Inflammatory macrophage treated with lipopolysaccharide for 4 hours (primary cell): ENCODE data around the gene PHAX.
A peak's percentile ranks its signal among the peaks of the same experiment; 100 is the strongest.
"Not testable (repeated sequence)": the region's sequence is repeated elsewhere in the genome, so short reads cannot be mapped to it uniquely, and the experiment has no call there.

Source experiments
- DNase-seq: peaks from one replicate; pipeline ENCODE4 v3.0.0-alpha.2; 2020

The PHAX gene

DNA sequence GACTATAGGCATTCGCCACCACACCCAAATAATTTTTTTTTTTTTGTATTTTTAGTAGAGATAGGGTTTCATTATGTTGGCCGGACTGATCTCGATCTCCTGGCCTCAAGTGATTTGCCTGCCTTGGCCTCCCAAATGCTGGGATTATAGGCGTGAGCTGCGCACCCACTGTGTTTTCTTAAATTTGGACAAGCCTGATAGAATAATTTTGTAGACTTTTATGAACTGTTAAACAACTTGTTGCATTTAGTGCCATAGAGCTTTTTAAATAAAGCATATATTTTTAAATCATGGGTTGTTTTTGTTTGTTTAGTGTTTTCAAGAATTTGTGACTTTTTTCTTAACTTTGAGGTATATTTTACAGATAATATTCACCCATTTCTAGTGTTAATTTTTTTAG is 4.8 kb downstream of the PHAX start:
- no peak for DNase-seq

DNA sequence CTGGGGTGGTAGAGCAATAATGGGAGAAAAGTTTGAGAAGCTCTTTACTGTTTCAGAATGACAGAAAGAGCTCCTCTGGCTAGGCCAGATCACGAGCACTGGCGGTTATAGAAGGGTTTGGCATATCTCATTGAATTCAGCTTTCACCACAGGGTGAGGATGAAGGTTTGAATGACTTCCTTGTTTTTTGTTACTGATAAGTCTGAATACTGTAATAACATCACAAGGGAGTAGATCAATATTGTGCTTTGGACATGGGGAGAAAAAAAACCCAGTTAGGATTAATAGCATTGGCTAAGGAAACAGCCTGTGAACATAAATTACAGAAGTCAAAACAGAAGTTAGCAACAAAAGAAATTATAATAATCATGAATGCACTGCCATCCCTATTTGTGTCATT is 9.4 kb downstream of the PHAX start:
- no peak for DNase-seq

DNA sequence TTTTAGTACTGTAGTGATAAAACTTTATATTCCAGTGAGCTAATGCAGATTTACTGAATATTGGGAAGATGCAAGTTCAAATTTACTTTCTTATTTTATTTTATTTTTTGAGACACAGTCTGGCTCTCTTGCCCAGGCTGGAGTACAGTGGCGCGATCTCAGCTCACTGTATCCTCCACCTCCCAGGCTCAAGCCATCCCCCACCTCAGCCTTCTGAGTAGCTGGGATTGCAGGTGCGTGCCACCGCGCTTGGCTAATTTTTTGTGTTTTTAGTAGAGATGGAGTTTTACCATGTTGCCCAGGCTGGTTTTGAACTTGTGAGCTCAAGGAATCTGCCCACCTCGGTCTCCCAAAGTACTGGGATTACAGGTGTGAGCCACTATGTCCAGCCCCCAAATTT is 9.9 kb downstream of the PHAX start:
- DNase-seq = no peak

DNA sequence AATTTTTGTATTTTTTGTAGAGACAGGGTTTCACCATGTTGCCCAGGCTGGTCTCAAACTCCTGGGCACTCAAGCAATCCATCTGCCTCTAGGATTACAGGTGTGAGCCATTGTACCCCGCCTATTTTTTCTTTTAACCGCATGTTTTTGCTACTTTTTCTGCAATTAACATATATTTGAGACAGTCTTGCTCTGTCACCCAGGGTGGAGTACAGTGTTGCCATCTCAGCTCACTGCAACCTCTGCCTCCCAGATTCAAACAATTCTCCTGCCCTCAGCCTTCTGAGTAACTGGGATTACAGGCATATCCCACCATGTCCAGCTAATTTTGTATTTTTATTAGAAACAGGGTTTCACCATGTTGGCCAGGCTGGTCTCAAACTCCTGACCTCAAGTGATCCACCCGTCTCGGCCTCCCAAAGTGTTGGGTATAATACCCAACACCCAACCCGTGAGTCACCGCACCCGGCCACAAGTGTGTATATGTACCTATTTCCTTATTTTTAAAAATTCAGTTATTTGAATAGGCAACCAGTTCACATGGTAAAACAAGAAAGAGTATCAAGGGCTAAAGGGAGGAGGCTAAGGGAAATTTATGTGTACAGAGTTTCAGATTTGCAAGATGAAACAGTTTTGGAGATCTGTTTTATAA is 13.3 kb downstream of the PHAX start:
- DNase-seq = no peak

DNA sequence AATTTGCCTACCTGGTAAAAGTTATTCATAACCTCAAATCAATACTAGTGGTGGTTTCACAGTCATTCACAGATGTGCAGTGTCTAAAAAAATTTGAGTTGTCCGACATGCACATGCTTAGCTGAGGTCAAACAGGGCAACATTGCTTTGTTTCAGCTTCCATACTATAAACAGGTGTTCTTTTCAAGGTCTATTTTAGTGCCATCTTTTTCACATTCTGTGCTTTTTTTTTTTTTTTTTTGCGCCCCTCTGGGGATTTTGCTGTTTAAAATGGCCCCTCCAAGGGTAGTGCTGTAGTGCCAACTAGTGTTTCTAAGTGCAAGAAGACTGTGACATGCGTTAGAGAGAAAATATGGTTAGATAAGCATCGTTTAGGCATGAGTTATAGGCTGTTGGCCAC is 14.5 kb downstream of the PHAX start:
- DNase-seq = no peak

DNA sequence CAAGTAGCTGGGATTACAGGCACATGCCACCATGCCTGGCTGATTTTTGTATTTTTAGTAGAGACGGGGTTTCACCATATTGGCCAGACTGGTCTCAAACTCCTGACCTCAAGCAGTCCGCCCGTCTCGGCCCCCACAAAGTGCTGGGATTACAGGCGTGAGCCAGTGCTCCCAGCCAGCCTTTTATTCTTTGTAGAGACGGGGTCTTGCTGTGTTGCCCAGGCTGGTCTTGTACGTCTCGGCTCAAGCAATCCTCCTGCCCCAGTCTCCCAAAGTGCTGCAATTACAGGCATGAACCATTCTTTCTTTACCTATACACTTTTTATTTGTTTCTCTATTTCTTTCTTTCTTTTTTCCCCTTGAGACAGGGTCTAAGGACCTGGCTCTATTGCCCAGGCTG is 16.9 kb downstream of the PHAX start:
- not testable (repeated sequence) for DNase-seq

DNA sequence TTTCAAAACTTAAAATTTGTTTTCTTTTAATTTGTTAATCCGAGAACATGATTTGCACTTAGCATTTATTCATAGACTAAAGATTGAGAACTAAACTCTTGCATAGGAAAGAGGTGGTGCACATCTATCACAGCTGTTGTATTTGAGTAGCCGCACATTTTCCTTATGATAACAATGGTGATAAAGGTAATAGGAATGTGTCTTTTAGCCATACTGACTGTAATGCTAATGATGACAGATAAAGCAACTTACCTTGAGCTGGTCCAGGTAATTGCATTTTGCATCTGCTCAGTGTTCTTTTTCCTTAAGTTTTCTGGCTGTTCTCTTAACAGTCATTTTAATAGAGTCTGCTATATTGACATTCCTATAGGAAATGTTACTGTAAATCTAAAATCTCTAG is 19.0 kb downstream of the PHAX start:
- DNase-seq = no peak

DNA sequence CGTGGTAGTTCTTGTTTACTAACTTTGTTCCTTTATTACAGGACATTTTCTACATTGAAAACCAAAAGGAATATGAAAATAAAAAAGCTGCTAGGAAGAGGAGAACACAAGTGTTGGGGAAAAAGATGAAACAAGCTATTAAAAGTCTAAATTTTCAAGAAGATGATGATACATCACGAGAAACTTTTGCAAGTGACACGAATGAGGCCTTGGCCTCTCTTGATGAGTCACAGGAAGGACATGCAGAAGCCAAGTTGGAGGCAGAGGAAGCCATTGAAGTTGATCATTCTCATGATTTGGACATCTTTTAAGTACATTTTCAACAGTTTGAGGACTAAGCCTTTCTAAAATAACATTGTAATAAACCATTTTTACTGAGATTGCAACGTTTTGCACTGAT is 23.8 kb downstream of the PHAX start:
- peak; percentile 84 for DNase-seq

DNA sequence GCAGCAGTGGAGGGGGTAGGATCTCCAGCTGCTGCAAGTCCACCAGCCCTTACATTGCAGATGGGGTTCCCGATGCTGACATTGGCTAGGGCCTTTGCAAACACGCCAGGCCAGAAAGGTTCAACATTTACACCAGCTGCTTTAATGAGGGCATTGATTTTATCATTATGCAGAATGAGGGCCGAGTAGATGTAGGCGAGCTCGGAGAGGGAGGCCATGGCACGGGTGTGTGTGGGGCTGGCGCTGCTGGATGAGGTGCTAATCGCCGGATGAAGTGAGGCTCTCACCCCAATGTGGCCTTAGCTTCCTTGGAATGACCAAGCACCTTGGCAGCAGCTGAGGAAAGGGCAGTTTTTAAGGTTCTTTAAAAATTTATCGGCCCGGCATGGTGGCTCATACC is 27.4 kb downstream of the PHAX start:
- no peak for DNase-seq

DNA sequence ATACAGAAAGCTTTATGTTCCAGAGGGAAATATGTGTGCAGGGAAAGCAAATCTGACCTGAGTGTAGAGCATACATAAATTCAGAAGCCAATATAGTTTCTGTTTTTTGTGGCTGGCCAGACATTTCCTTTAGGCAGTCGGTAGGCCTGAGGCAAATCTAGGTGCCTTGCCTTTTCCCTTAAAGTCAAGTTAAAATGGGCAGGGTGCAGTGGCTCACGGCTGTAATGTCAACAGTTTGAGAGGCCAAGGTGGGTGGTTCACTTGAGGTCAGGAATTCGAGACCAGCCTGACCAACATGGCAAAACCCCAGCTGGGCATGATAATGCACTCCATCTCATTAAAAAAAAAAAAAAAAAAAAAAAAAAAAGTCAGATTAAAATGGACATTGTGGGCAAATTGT is 31.2 kb downstream of the PHAX start:
- no peak for DNase-seq

DNA sequence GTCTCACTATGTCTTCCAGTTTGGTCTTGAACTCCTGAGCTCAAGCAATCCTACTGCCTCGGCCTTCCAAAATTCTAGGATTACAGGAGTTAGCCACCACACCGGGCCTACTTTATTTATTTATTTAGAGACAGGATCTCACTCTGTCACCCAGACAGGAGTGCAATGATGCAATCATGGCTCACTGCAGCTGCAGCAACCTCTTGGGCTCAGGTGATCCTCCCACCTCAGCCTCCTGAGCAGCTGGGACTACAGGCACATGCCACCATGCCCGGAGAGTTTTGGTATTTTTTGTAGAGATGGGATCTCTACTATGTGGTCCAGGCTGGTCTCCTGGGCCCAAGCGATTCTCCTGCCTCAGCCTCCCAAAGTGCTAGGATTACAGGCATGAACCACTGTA is 32.8 kb downstream of the PHAX start:
- DNase-seq = no peak

DNA sequence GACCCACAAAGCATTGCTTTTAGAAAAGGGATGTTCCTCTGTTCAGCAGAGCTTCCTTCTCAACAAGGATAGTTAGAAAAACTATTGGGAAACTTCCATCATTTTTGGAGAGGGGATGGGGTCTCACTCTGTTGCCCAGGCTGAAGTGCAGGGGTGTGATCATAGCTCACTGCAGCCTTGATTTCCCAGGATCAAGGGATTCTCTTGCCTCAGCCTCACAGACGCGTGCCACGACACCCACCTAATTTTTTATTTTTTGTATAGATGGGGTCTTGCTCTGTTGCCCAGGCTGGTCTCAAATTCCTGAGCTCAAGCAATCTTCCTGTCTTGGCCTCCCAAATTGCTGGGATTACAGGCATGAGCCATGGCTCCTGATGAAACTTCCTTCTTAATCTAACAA is 34.8 kb downstream of the PHAX start:
- no peak for DNase-seq

DNA sequence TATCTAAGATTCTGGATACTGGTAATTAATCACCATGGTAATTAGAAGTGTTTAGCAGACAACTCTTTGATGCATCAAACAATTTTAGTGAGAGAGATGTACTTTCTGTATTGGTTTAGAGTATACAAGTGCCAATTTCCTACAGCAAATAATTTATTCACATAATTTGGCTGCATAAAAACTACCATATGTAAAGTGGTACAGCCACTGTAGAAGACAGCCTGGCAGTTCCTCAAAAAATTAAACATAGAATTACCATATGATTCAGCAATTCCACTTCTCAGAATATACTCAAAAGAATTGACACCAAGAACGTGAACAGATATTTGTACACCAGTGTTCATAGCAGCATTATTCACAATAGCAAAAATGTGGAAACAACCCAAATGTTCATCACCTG is 36.2 kb downstream of the PHAX start:
- DNase-seq = peak; percentile 24

DNA sequence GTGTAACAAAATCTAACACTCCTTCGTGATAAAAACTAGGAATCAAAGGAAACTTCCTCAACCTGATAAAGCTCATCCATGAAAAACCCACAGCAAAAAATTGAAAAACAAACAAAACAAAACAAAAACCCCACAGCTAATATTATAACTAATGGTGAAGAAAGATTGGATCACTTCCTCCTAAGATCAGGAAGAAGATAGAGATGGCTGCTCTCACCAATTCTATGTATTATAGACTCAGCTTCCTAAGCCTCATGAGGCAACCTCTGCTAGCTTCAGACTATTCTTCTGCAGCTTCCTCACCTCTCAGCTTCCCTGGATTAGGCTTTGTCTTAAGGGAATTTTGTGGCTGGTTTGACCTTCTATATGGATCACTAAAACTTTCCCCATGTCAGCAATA is 40.1 kb downstream of the PHAX start:
- DNase-seq = peak; percentile 58

DNA sequence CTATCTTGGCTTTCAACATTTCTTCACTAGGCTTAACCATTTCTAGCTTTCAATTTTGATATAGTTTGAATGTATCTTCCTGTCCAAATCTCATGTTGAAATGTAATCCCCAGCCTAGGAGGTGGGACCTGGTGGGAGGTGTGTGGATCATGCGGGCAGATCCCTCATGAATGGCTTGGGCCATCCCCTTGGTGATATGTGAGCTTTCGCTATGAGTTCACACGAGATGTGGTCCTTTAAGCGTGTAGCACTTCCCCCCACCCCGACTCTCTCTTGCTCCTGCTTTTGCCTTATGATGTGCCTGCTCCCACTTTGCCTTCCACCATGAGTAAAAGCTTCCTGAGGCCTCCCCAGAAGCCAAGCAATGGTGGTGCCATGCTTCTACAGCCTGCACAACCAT is 40.6 kb downstream of the PHAX start:
- no peak for DNase-seq

DNA sequence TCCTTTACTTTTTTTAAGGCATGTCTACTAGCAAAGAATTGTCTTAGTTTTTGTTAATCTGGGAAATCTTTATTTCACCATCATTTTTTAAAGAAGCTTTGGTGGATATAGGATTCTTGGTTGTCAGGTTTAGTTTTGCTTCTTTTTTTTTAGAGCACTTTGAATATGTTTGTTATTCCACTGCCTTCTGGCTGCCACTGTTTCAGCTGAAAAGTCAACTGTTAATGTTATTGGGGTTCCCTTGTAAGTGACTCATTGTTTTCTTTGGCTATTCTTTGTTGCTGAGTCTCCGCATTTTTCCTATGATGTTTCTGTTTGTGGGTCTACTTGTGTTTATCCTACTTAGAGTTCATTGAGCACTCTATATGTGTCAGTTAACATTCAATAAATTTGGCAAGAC is 44.4 kb downstream of the PHAX start:
- no peak for DNase-seq

DNA sequence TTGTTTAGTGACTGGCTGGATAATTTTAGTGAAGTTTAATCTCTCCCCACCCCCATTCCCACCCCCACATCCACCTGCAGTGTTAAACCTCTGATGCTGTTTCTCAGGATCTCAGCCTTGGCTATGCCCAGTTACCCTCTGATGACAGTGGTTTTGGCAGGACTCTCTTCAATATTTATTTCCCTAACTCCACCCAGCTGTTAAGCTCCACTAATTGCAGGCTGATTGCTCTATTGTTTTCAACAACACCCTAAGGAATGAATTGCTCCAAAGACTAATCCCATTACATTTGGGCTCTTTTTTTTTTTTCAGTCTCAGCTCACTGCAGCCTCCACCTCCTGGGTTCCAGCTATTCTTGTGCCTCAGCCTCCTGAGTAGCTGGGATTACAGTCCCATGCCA is 46.3 kb downstream of the PHAX start:
- no peak for DNase-seq

DNA sequence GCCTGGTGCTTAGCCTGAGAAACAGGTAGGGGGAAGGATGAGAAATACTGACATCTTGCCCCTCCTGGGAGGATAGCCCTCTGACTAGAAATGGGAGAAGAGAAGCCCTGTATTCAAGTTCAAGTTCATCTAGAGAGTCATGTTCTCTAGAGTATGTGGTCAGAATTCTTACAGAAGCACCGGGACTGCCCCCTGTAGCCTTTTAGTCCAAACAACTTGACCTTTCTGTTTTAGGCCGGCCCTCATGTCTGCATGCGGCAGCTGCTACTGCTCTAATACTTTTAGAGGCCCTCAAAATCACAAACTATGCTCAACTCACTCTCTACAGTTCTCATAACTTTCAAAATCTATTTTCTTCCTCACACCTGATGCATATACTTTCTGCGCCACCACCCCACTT is 47.7 kb downstream of the PHAX start:
- no peak for DNase-seq

DNA sequence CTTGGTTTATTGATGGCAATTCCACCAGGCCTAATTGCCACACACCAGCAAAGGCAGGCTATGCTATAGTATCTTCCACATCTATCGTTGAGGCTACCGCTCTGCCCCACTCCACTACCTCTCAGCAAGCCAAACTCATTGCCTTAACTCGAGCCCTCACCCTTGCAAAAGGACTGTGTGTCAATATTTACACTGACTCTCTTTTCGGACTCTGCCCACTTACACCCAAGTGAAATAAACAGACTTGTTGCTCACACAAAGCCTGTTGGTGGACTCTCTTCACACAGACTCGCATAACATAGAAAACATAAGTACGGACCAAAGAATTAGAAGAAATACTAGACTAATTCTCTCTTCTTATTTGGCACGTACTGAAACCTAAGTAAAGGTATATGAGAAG is 48.3 kb downstream of the PHAX start:
- DNase-seq = not testable (repeated sequence)

DNA sequence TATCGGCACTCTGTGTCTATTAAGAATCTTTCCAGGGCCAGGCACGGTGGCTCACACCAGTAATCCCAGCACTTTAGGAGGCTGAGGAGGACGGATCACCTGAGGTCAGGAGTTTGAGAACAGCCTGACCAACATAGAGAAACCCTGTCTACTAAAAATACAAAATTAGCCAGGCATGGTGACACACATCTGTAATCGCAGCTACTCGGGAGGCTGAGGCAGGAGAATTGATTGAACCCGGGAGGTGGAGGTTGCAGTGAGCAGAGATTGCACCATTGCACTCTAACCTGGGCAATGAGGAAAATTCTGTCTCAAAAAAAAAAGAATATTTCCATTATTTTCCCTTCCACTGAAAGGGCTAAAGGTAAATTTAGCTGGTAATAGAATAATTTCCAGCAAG is 49.0 kb downstream of the PHAX start:
- not testable (repeated sequence) for DNase-seq

DNA sequence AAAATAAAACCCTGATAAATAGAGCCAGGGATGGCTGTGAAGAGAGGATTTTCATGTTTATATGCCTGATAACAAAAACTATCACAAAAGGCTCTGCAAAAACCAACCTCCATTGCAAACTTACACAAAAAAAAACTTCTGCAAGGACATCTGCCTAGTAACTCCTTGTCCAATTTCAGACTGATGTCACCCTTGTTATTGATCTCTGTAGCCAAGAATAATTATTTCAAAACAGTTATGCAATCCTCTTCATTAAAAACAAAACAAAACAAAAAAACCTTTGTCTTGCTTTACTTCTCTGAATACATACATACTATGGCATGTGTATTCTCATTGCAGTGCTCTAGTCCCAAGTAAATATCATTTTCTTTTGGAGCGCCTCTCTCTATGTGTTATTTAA is 49.7 kb downstream of the PHAX start:
- DNase-seq = no peak

DNA sequence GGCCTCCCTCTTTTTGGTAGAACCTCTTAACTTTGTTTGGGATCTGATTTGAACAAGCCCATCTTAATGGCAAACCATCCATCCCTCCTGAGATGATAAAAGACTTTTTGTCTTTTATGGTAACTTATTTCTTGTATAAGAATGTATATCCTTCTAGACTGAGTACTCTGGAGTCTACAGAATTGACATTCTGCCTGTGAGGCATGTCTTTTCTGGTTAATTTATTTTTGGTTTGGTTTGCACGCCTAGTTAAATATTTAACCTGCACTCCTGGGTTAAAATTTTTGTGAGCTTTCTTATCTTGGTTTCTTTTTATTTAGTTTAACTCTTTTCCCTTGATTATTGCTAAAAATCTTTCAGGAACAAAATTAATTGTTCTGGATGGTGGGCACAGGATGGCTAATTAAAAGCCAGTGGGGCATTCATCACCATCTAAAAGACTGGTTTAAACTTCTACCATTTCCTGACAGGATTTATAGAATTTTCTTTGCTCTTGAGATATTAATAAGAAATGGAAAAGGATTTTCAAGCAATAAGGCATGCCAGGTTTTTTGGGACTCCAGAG is 50.3 kb downstream of the PHAX start:
- no peak for DNase-seq

DNA sequence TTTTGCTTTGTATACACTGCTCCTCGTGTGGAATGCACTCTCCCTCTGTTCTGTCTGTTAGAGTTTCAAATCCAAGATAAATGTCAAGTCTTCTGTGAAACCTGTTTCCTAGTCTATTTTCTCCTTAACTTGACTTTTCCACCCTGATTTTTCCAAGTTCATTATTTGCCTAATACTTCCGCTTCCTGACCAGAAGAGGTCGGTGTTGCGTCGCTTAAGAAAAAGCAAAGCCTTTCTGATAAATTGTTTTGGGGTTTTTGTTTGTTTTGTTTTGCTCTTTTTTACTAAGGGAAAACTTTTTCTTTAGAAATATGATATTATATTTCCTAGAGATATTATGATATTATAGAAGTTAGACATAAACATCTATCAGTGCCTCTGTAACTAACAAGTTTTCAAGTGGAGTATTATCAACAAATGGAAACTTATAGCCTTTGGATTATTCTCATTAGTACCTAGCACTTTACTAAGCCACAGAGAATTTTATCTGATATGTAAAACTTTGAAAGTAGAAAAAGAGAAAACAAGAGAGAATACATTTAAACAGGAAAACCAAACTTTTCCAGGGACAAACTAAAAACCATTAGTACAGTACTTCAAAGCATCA is 55.8 kb downstream of the PHAX start:
- peak; percentile 51 for DNase-seq

DNA sequence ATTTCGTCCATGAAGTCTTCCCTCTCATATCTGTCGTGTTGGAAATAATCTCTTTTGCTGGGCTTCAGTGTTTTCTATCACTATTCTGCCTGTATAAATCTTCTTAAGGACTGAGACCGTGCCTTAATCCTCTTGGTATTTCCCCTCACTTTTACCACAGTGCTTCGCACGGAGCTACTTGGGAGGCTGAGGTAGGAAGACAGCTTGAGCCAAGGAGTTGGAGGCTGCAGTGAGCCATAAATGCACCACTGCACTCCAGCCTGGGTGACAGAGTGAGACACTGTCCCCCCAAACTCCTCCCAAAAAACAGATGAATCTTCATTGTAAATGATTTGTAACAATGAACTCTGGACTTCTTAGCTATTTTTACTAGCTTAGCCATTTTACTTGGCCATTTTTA is 57.8 kb downstream of the PHAX start:
- DNase-seq = no peak
